Natural killer cell (primary cell): Measurements from ENCODE around the gene ITGA2. TPM values are rescaled to one million over a fixed set of nuclear protein-coding genes. Genes with fewer than 3 reads are reported as not detected.
"Not testable (repeated sequence)": the region's sequence is repeated elsewhere in the genome, so short reads cannot be mapped to it uniquely, and the experiment has no call there.

Source experiments
- ATAC-seq, 3 donors: fragments of 150-1000 bp in 2 of 3; fragments of 200-7000 bp in 1 of 3; cut with Tn5 transposase; 1 replicate in 1 of 3; 2 replicates in 2 of 3; pipeline ENCODE4 v1.10.0; 2021; ENCODE audit warnings: mild to moderate bottlenecking in 2 of 3, moderate library complexity in 2 of 3
- DNase-seq, 2 donors: peaks; one replicate each; pipeline versions ENCODE4 v3.0.0 to v3.0.0-alpha.2; 2013 to 2021; ENCODE audit warnings: mixed read lengths in 1 of 2
- H3K27ac ChIP-seq: one replicate; pipeline ENCODE4 v1.5.1; 2013; ENCODE audit warnings: mild to moderate bottlenecking, low read length
- H3K27me3 ChIP-seq: one replicate; pipeline ENCODE4 v1.6.1; 2013; ENCODE audit warnings: low read length; ENCODE audit not compliant: control insufficient read depth, insufficient read depth
- H3K36me3 ChIP-seq: one replicate; pipeline ENCODE4 v1.6.1; 2013; ENCODE audit warnings: low read length; ENCODE audit not compliant: control insufficient read depth, insufficient read depth
- H3K4me1 ChIP-seq: one replicate; pipeline ENCODE4 v1.6.1; 2013; ENCODE audit warnings: low read length; ENCODE audit not compliant: control insufficient read depth, insufficient read depth
- H3K4me3 ChIP-seq: one replicate; pipeline ENCODE4 v1.5.1; 2013; ENCODE audit warnings: low read length
- H3K9me3 ChIP-seq: one replicate; pipeline ENCODE4 v1.6.1; 2013; ENCODE audit warnings: low read length; ENCODE audit not compliant: control insufficient read depth, insufficient read depth
- H3K27ac Mint-ChIP-seq, 2 donors: one replicate each; pipeline ENCODE4 v1.8.0; 2022; ENCODE audit warnings: mild to moderate bottlenecking in 2 of 2, mixed read lengths in 2 of 2, moderate library complexity in 1 of 2
- H3K27me3 Mint-ChIP-seq, 2 donors: one replicate each; pipeline ENCODE4 v1.8.0; 2022; ENCODE audit warnings: low read depth in 2 of 2, mixed read lengths in 2 of 2
- H3K36me3 Mint-ChIP-seq: one replicate; pipeline ENCODE4 v1.8.0; 2022; ENCODE audit warnings: mixed read lengths
- H3K4me1 Mint-ChIP-seq, 2 donors: one replicate each; pipeline ENCODE4 v1.8.0; 2022; ENCODE audit warnings: mixed read lengths in 2 of 2
- H3K4me3 Mint-ChIP-seq: one replicate; pipeline ENCODE4 v1.8.0; 2022; ENCODE audit warnings: mild to moderate bottlenecking, moderate library complexity, mixed read lengths
- H3K9me3 Mint-ChIP-seq, 2 donors: one replicate each; pipeline ENCODE4 v1.8.0; 2022; ENCODE audit warnings: mixed read lengths in 2 of 2
- WGBS: methylation state at CpG from one replicate; pipeline ENCODE4 v1.1.7; 2013; ENCODE audit warnings: missing lambda C conversion rate; ENCODE audit not compliant: insufficient coverage; 5-methylcytosine and 5-hydroxymethylcytosine counted together
- intact Hi-C: fragments of 100-400 bp; cut with micrococcal nuclease; formaldehyde crosslinking; loops from one replicate; pipeline ENCODE4 v1.14.2; 2022
- total RNA-seq, 4 donors: library from RNA; stranded (reverse); fragments of 120-200 nt in 1 of 4; gene quantifications; one replicate each; pipeline versions ENCODE4 v1.2.3 to v1.2.4, GENCODE V29; 2013 to 2022
- TF ChIP-seq, protein P1 (sequence below): fragments of 200-600 bp; IDR thresholded peaks from one replicate; pipeline ENCODE4 v1.8.0; 2022; ENCODE audit warnings: antibody characterized with exemption

Gene ITGA2
- total RNA-seq, 3 donors from 2014 or later (not counting 1 experiment from before 2014, with no cell fraction given): 0.11 to 0.26 (median 0.20) TPM

DNA sequence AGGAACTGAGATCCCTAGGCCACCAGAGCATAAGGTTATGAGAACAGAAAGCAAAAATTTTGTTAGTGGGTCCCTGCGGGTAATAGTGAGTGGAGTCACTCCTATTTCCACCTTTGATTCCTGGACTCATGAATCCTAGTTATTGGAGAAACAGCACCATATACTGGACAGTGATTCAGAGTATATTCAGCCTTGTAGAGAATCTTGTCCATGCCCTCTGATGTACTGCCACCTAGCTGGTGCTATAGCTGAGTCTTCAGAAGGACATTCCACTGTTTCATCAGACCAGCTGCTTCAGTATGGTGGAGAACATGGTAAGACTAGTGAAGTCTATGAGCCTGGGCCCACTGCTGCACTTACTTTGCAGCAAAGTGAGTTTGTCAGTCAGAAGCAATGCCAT lies 25.0 kb upstream of the ITGA2 start:
- Histone ChIP-seq H3K27ac (no peak overlapping the region), H3K4me1 (no peaks in the 10 kb centered on the region), H3K9me3 (no peaks in the 10 kb centered on the region), H3K27me3 (peaks cover 3% of the 10 kb centered on the region), H3K36me3 (no peaks in the 10 kb centered on the region), H3K4me3 (no peak overlapping the region)
- Mint-ChIP-seq H3K4me3 (no peak overlapping the region), H3K27me3 (peaks cover 10 to 16% of the 10 kb centered on the region in 2 donors), H3K27ac (no peak overlapping the region), H3K4me1 (no peaks in the 10 kb centered on the region), H3K36me3 (no peaks in the 10 kb centered on the region), H3K9me3 (peaks cover 6 to 9% of the 10 kb centered on the region in 2 donors)
- TF ChIP-seq, protein P1, sequence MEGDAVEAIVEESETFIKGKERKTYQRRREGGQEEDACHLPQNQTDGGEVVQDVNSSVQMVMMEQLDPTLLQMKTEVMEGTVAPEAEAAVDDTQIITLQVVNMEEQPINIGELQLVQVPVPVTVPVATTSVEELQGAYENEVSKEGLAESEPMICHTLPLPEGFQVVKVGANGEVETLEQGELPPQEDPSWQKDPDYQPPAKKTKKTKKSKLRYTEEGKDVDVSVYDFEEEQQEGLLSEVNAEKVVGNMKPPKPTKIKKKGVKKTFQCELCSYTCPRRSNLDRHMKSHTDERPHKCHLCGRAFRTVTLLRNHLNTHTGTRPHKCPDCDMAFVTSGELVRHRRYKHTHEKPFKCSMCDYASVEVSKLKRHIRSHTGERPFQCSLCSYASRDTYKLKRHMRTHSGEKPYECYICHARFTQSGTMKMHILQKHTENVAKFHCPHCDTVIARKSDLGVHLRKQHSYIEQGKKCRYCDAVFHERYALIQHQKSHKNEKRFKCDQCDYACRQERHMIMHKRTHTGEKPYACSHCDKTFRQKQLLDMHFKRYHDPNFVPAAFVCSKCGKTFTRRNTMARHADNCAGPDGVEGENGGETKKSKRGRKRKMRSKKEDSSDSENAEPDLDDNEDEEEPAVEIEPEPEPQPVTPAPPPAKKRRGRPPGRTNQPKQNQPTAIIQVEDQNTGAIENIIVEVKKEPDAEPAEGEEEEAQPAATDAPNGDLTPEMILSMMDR: no peak
- intact Hi-C loops: no loop called here
- WGBS: 100% methylated on average over 1 of the region's 1 CpG
- ATAC-seq: no peak
- DNase-seq: no peak

DNA sequence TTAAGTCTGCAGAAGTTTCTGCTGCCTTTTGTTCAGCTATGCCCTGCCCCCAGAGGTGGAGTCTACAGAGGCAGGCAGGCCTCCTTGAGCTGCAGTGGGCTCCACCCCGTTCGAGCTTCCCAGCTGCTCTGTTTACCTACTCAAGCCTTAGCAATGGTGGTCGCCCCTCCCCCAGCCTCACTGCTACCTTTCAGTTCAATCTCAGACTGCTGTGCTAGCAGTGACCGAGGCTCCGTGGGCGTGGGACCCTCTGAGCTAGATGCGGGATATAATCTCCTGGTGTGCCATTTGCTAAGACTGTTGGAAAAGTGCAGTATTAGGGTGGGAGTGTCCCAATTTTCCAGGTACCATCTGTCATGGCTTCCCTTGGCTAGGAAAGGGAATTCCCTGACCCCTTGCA lies 13.0 kb upstream of the ITGA2 start:
- H3K9me3 ChIP-seq, H3K4me1 ChIP-seq, H3K4me3 ChIP-seq, H3K36me3 ChIP-seq, H3K27ac Mint-ChIP-seq, ATAC-seq, intact Hi-C loops, H3K36me3 Mint-ChIP-seq, H3K9me3 Mint-ChIP-seq, H3K27me3 ChIP-seq, H3K27ac ChIP-seq, DNase-seq, H3K4me3 Mint-ChIP-seq, H3K4me1 Mint-ChIP-seq, H3K27me3 Mint-ChIP-seq: not testable (repeated sequence)
- 86% methylated on average over 7 of the region's 7 CpGs for WGBS

DNA sequence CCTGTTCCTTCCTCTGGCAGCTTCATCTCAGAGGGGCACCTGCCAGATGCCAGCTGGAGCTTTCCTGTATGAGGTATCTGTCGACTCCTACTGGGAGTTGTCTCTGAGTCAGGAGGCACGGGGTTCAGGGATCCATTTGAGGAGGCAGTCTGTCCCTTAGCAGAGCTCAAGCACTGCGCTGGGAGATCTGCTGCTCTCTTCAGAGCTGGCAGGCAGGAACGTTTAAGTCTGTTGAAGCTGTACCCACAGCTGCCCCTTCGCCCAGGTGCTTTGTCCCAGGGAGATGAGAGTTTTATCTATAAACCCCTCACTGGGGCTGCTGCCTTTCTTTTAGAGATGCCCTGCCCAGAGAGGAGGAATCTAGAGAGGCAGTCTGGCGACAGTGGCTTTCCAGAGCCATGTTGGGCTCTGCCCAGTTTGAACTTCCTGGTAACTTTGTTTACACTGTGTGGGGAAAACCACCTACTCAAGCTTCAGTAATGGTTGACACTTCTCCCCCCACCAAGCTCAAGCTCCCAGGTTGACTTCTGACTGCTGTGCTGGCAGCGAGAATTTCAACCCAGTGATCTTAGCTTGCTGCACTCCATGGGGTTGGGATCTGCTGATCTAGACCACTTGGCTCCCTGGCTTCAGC lies 11.8 kb upstream of the ITGA2 start:
- no peaks in the 10 kb centered on the region for H3K36me3 Mint-ChIP-seq
- intact Hi-C loops: no loop called here
- peaks cover 6% of the 10 kb centered on the region for H3K9me3 ChIP-seq
- DNase-seq: no peak
- no peaks in the 10 kb centered on the region for H3K36me3 ChIP-seq
- no peak overlapping the region for H3K4me3 ChIP-seq
- TF ChIP-seq, protein P1: no peak
- H3K27me3 Mint-ChIP-seq: peaks cover 4 to 8% of the 10 kb centered on the region in 2 donors
- no peaks in the 10 kb centered on the region for H3K27me3 ChIP-seq
- H3K4me3 Mint-ChIP-seq: no peak overlapping the region
- no peak overlapping the region for H3K27ac ChIP-seq
- peaks cover 2 to 4% of the 10 kb centered on the region in 2 donors for H3K9me3 Mint-ChIP-seq
- WGBS: 84% methylated on average over 7 of the region's 7 CpGs
- ATAC-seq: no peak
- no peaks in the 10 kb centered on the region for H3K4me1 ChIP-seq
- no peaks in the 10 kb centered on the region for H3K4me1 Mint-ChIP-seq
- H3K27ac Mint-ChIP-seq: no peak overlapping the region

DNA sequence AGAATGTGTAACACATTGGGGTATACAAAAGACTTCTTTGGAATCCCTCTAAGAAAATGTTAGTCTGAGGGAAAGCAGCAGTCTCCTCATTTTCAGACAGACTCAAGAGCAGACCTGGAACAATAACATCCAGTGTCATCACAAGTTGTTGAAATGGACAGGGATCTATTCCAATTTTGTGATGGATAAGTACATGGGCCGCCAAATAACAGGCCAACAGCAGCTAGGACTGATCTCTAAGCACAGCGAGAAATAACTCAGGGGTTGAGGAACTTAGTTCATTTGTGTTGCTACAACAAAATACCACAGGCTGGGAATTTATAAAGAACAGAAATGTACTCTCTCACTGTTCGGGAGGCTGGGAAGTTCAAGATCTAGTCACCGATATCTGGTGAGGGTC lies 7.6 kb upstream of the ITGA2 start:
- intact Hi-C loops: no loop called here
- Mint-ChIP-seq H3K4me3 (no peak overlapping the region), H3K27me3 (peaks cover 13 to 37% of the 10 kb centered on the region in 2 donors), H3K36me3 (no peaks in the 10 kb centered on the region), H3K9me3 (peaks cover 0 to 2% of the 10 kb centered on the region in 2 donors), H3K27ac (no peak overlapping the region), H3K4me1 (no peaks in the 10 kb centered on the region)
- peaks cover 2% of the 10 kb centered on the region for H3K9me3 ChIP-seq
- TF ChIP-seq, protein P1: no peak
- H3K4me3 ChIP-seq: no peak overlapping the region
- no peak for DNase-seq
- no peak overlapping the region for H3K27ac ChIP-seq
- no peaks in the 10 kb centered on the region for H3K36me3 ChIP-seq
- H3K27me3 ChIP-seq: peaks cover 2% of the 10 kb centered on the region
- H3K4me1 ChIP-seq: no peaks in the 10 kb centered on the region
- ATAC-seq: no peak
- WGBS: 80% methylated on average over 4 of the region's 4 CpGs
